ENCODE data around the gene YOD1. TPM values are rescaled to one million over a fixed set of nuclear protein-coding genes. Genes with fewer than 3 reads are reported as not detected.

YOD1 gene
- total and polyA plus RNA-seq, 2 of the 13 experiments (the other 11 are each of a cell fraction or from before 2014, with no cell fraction given) = 3.4 to 9.1 TPM

DNA sequence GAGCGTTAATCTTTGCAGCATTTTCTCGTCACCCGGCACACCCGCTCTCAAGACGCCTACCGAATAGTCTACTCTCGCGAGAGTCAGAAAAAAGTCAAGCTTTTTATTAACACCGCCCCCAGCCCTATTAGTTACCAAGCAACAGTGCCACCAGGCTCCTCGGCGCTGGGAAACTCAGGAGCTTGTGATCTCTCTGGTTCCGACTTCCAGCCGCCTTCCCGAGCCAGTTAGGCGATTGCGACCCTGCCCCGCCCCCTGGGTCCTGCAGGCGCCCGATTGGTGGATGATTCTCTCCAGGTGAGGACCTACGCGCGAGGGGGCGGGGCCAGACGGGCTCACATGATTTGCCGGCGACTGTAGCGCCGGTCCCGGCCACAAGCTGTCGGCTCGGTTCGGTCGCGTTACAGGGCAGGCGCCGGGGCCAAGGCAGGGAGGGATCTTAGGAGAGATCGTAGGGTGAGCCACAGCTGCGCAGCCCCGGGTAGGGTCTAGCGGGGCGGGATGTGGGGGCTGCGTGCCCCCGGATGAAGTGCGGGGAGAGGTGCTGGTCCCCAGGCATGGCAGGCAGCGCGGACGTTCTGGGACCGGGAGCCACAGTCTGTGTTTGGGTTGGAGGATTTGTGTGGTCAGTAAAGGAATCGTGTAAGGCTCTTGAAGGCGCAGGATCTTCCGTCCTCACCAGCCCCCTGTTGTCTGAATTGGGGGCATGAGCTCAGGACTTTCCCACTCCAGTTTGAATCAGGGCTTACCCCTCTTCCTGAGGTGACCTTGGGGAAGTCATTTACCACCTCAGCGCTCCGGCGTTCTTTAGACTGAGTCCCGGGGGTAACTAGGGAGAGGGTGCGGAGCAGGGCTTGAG lies 2.1 kb upstream of the YOD1 start, which contains the start of gene PFKFB2 (continued):
- peak; percentile 21; the same call in 1 of the 2 replicates for TF ChIP-seq ARID5B (CRISPR knock-in tag; IDR thresholded peaks at IDR 0.05)
- 0 out of 2 replicates have a peak, but pooled peaks have one; percentile 51 for TF ChIP-seq ZNF343 (CRISPR knock-in tag; IDR thresholded peaks at IDR 0.05)
- TF ChIP-seq ZNF121 (CRISPR knock-in tag; IDR thresholded peaks at IDR 0.05) = no peak
- TF ChIP-seq MATR3 (CRISPR knock-in tag; IDR thresholded peaks at IDR 0.05) = no peak
- peak; percentile 43; the same call in 1 of the 2 replicates for TF ChIP-seq RXRA (CRISPR knock-in tag; IDR thresholded peaks at IDR 0.05)
- no peak; the same call in 1 of the 2 replicates for TF ChIP-seq ZHX2 (IDR thresholded peaks at IDR 0.05; ENCODE audit: low read depth)
- no peak for TF ChIP-seq ZHX2 (CRISPR knock-in tag; IDR thresholded peaks at IDR 0.05; ENCODE audit: borderline replicate concordance)
- peak; percentile 34; the same call in 1 of the 2 replicates for TF ChIP-seq HOXA5 (CRISPR knock-in tag; IDR thresholded peaks at IDR 0.05)
- TF ChIP-seq, protein P1, sequence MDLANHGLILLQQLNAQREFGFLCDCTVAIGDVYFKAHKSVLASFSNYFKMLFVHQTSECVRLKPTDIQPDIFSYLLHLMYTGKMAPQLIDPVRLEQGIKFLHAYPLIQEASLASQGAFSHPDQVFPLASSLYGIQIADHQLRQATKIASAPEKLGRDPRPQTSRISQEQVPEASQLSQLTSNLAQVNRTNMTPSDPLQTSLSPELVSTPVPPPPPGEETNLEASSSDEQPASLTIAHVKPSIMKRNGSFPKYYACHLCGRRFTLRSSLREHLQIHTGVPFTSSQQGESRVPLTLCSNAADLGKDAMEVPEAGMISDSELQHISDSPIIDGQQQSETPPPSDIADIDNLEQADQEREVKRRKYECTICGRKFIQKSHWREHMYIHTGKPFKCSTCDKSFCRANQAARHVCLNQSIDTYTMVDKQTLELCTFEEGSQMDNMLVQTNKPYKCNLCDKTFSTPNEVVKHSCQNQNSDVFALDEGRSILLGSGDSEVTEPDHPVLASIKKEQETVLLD (CRISPR knock-in tag; IDR thresholded peaks at IDR 0.05; ENCODE audit: low read depth) = no peak
- TF ChIP-seq ZFP36L1 (CRISPR knock-in tag; IDR thresholded peaks at IDR 0.05) = no peak
- TF ChIP-seq ZFP36L2 (CRISPR knock-in tag; IDR thresholded peaks at IDR 0.05) = no peak
- peak; percentile 23; the same call in 1 of the 2 replicates for TF ChIP-seq SRF (IDR thresholded peaks at IDR 0.05; ENCODE audit: low read depth, low read length)
- TF ChIP-seq HIVEP1 (CRISPR knock-in tag; IDR thresholded peaks at IDR 0.05) = no peak
- TF ChIP-seq SRSF1 (optimal IDR thresholded peaks at IDR 0.05; ENCODE audit: low read depth, low read length) = no peak
- TF ChIP-seq SNRNP70 (IDR thresholded peaks at IDR 0.05; ENCODE audit: low read depth, low read length) = no peak
- no peak for TF ChIP-seq ZNF468 (CRISPR knock-in tag; IDR thresholded peaks at IDR 0.05)
- TF ChIP-seq HDAC1 (CRISPR knock-in tag; IDR thresholded peaks at IDR 0.05) = peak; percentile 80
- TF ChIP-seq KDM2A (CRISPR knock-in tag; IDR thresholded peaks at IDR 0.05; ENCODE audit: borderline replicate concordance, low read depth) = peak; percentile 60; the same call in 1 of the 2 replicates
- no peak for TF ChIP-seq KDM1A (CRISPR knock-in tag; IDR thresholded peaks at IDR 0.05)
